Stimulated activated CD4-positive, alpha-beta T cell treated with anti-CD3 and anti-CD28 coated beads, Interleukin-1b, Interleukin-23, amount 100 ng/mL, for 24 hours (primary cell): ENCODE results near the gene CLEC2D.
A peak's percentile ranks its signal among the peaks of the same experiment; 100 is the strongest.
"Not testable (repeated sequence)": the region's sequence is repeated elsewhere in the genome, so short reads cannot be mapped to it uniquely, and the experiment has no call there.

Source experiments
- DNase-seq, 4 experiments: peaks; one replicate each; pipeline ENCODE4 v3.0.0-alpha.2; 2020; ENCODE audit warnings: low read depth in 4 of 4, low spot score in 1 of 4

CLEC2D gene

GRCh38 chr12:9651265-9651729, 18.2 kb upstream of the CLEC2D start:
- DNase-seq: peak in 1 of 4 experiments; percentile 55

GRCh38 chr12:9660046-9660445, 9.5 kb upstream of the CLEC2D start:
- DNase-seq: no peak

GRCh38 chr12:9661720-9662119, 7.8 kb upstream of the CLEC2D start:
- no peak for DNase-seq

- no peak for DNase-seq
Observed at GRCh38 chr12:9662488-9662887, 7.0 kb upstream of the CLEC2D start.

- no peak for DNase-seq
Observed at GRCh38 chr12:9667403-9668160, 1.9 kb upstream of the CLEC2D start.

- no peak for DNase-seq
Observed at GRCh38 chr12:9668161-9669018, 1.1 kb upstream of the CLEC2D start.

- no peak for DNase-seq
Observed at GRCh38 chr12:9669019-9669326, 540 bp upstream of the CLEC2D start.

GRCh38 chr12:9672340-9672739, 2.8 kb downstream of the CLEC2D start:
- not testable (repeated sequence) for DNase-seq

GRCh38 chr12:9673404-9674225, 4.1 kb downstream of the CLEC2D start:
- DNase-seq: peak in 2 of 4 experiments; percentile 58 to 63

- DNase-seq: no peak
Observed at GRCh38 chr12:9674226-9674590, 4.7 kb downstream of the CLEC2D start.

GRCh38 chr12:9682508-9682907, 13.0 kb downstream of the CLEC2D start:
- not testable (repeated sequence) for DNase-seq

GRCh38 chr12:9682949-9683348, 13.4 kb downstream of the CLEC2D start:
- DNase-seq: not testable (repeated sequence)

- DNase-seq: not testable (repeated sequence)
Observed at GRCh38 chr12:9685366-9685765, 15.9 kb downstream of the CLEC2D start.

- DNase-seq: no peak
Observed at GRCh38 chr12:9685915-9686314, 16.4 kb downstream of the CLEC2D start.

- DNase-seq: no peak
Observed at GRCh38 chr12:9687228-9687627, 17.7 kb downstream of the CLEC2D start.

GRCh38 chr12:9692909-9693308, 23.4 kb downstream of the CLEC2D start:
- no peak for DNase-seq

- no peak for DNase-seq
Observed at GRCh38 chr12:9694241-9694640, 24.7 kb downstream of the CLEC2D start.

- DNase-seq: not testable (repeated sequence)
Observed at GRCh38 chr12:9695150-9695549, 25.6 kb downstream of the CLEC2D start.

- DNase-seq: not testable (repeated sequence)
Observed at GRCh38 chr12:9695661-9696060, 26.1 kb downstream of the CLEC2D start.

- no peak for DNase-seq
Observed at GRCh38 chr12:9697619-9698018, 28.1 kb downstream of the CLEC2D start.

GRCh38 chr12:9698681-9699080, 29.2 kb downstream of the CLEC2D start:
- no peak for DNase-seq
